Measurements from ENCODE around the gene SCAPER. TPM values are rescaled to one million over a fixed set of nuclear protein-coding genes. Genes with fewer than 3 reads are reported as not detected.

The SCAPER gene
- total RNA-seq, 1 experiment from 2014 or later, result 7.4 TPM

DNA sequence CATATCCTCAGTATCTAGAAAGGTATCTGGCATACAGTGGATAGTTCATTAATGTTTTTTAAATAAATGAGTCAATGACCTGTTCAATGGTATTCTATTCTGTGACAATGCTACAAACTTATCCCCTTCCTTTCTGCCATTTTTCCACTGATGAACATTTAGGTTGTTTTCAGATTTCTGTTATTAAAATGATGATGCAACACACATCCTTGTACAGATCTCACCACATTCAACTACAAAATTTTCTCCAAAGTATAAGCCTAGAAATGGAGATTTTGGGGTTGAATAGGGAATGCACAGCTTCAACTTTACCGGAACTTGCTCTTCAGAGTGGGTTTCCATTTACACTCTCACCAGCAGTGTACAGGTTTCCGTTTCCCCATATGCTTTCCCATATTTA is 358.3 kb downstream of the SCAPER start:
- no peaks in the 10 kb centered on the region; a peak in 3 of 5 replicates for H3K9me3 Mint-ChIP-seq
- no peak for DNase-seq
- H3K18ac ChIP-seq (ENCODE audit: insufficient read length, low read depth, low read length), result no peak overlapping the region
- no peaks in the 10 kb centered on the region; a peak in 1 of 7 replicates for H3K36me3 Mint-ChIP-seq (ENCODE audit: insufficient read depth in 1 of 3, low read depth in 3 of 3)
- peaks cover 2% of the 10 kb centered on the region; the same call in 1 of the 2 replicates for H3K27me3 Mint-ChIP-seq (ENCODE audit: low read depth)
- H4K91ac ChIP-seq (ENCODE audit: insufficient read length, low read depth, low read length), result no peak overlapping the region
- no peak overlapping the region for H3K27ac ChIP-seq (ENCODE audit: insufficient read length, low read depth, low read length)
- H2BK15ac ChIP-seq (ENCODE audit: low read depth, low read length), result no peak overlapping the region
- H3K79me1 ChIP-seq (ENCODE audit: insufficient read depth, low read depth, low read length, poor library complexity, severe bottlenecking), result no peaks in the 10 kb centered on the region
- no peak overlapping the region for H4K5ac ChIP-seq (ENCODE audit: insufficient read length, low read depth, low read length)
- H4K20me1 ChIP-seq (ENCODE audit: control insufficient read depth, insufficient read depth, insufficient read length), result no peaks in the 10 kb centered on the region
- H3K9ac ChIP-seq (ENCODE audit: extremely low read depth, insufficient read length, low read length), result no peak overlapping the region
- no peak overlapping the region for H2AFZ ChIP-seq (ENCODE audit: low read length)
- TF ChIP-seq, protein P1, sequence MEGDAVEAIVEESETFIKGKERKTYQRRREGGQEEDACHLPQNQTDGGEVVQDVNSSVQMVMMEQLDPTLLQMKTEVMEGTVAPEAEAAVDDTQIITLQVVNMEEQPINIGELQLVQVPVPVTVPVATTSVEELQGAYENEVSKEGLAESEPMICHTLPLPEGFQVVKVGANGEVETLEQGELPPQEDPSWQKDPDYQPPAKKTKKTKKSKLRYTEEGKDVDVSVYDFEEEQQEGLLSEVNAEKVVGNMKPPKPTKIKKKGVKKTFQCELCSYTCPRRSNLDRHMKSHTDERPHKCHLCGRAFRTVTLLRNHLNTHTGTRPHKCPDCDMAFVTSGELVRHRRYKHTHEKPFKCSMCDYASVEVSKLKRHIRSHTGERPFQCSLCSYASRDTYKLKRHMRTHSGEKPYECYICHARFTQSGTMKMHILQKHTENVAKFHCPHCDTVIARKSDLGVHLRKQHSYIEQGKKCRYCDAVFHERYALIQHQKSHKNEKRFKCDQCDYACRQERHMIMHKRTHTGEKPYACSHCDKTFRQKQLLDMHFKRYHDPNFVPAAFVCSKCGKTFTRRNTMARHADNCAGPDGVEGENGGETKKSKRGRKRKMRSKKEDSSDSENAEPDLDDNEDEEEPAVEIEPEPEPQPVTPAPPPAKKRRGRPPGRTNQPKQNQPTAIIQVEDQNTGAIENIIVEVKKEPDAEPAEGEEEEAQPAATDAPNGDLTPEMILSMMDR (conservative IDR thresholded peaks at IDR 0.05), result no peak
- no peak overlapping the region for H3K56ac ChIP-seq (ENCODE audit: insufficient read length, low read depth, low read length)
- H2BK5ac ChIP-seq (ENCODE audit: insufficient read length, low read length), result no peak overlapping the region
- H3K4me1 Mint-ChIP-seq, result no peaks in the 10 kb centered on the region
- H3K4me3 Mint-ChIP-seq, result no peak overlapping the region
- H3K4me2 ChIP-seq (ENCODE audit: insufficient read depth, insufficient read length, low read length), result no peak overlapping the region
- no peak overlapping the region for H3K23ac ChIP-seq (ENCODE audit: insufficient read length, low read depth, low read length)
- no peaks in the 10 kb centered on the region for H3K4me1 ChIP-seq (ENCODE audit: insufficient read depth, low read length)
- H3K27me3 ChIP-seq (ENCODE audit: insufficient read depth, low read length), result no peaks in the 10 kb centered on the region
- H4K8ac ChIP-seq (replicated peaks; ENCODE audit: insufficient read length, low read depth, low read length), result no peak overlapping the region
- H3K79me2 ChIP-seq (ENCODE audit: insufficient read depth, low read length), result no peaks in the 10 kb centered on the region
- no peak overlapping the region for H2AK5ac ChIP-seq (ENCODE audit: insufficient read length, low read length)
- no CpG with 5 or more reads among the region's 2 CpGs for WGBS (ENCODE audit: extremely low coverage, insufficient read length, low lambda C conversion rate)
- no peak overlapping the region for H3K4ac ChIP-seq (ENCODE audit: low read depth, low read length)
- no peaks in the 10 kb centered on the region for H3K9me3 ChIP-seq (ENCODE audit: control insufficient read depth, low read depth, low read length)
- H3T11ph ChIP-seq (ENCODE audit: low read length), result no peak overlapping the region
- no peaks in the 10 kb centered on the region for H3K23me2 ChIP-seq (ENCODE audit: insufficient read length, low read depth, low read length, poor library complexity, severe bottlenecking)
- H2BK12ac ChIP-seq (ENCODE audit: insufficient read length, low read depth, low read length), result no peak overlapping the region
- H2BK20ac ChIP-seq (ENCODE audit: low read depth, low read length, poor library complexity, severe bottlenecking), result no peak overlapping the region
- no peak overlapping the region for H2BK120ac ChIP-seq (ENCODE audit: low read depth, low read length, poor library complexity, severe bottlenecking)
- no peak overlapping the region for H3K14ac ChIP-seq (ENCODE audit: insufficient read depth, low read length)
- no peak overlapping the region for H3K27ac Mint-ChIP-seq

Measured in H9 (cell line).